RWPE2 (cell line): ENCODE results near the gene VWCE.
A peak's percentile ranks its signal among the peaks of the same experiment; 100 is the strongest.

Source experiments
- ATAC-seq: fragments of 200-7000 bp; cut with Tn5 transposase; 3 replicates; pipeline ENCODE4 v1.9.1; 2021; ENCODE audit warnings: low read depth
- DNase-seq: peaks from one replicate; pipeline ENCODE4 v3.0.0-alpha.2; 2020; ENCODE audit warnings: low spot score
- H3K27ac ChIP-seq: fragments of 450-650 bp; 2 replicates; pipeline ENCODE4 v1.5.1; 2017; ENCODE audit warnings: mild to moderate bottlenecking; ENCODE audit not compliant: poor library complexity, severe bottlenecking
- H3K27me3 ChIP-seq: fragments of 250-450 bp; sonication (Bioruptor Pico); 2 replicates; pipeline ENCODE4 v1.5.1; 2021; ENCODE audit warnings: mild to moderate bottlenecking, moderate library complexity; ENCODE audit not compliant: insufficient read depth, poor library complexity, severe bottlenecking
- H3K36me3 ChIP-seq: fragments of 250-450 bp; sonication (Bioruptor Pico); 2 replicates; pipeline ENCODE4 v1.5.1; 2020; ENCODE audit warnings: low read depth, mild to moderate bottlenecking, moderate library complexity
- H3K4me1 ChIP-seq: fragments of 250-450 bp; sonication (Bioruptor Pico); 2 replicates; pipeline ENCODE4 v1.5.1; 2021; ENCODE audit warnings: mild to moderate bottlenecking, moderate library complexity; ENCODE audit not compliant: insufficient read depth, poor library complexity, severe bottlenecking
- H3K4me3 ChIP-seq: fragments of 250-450 bp; sonication (Bioruptor Pico); 2 replicates; pipeline ENCODE4 v1.5.1; 2021; ENCODE audit warnings: mild to moderate bottlenecking, moderate library complexity; ENCODE audit not compliant: severe bottlenecking
- H3K9me3 ChIP-seq: fragments of 250-450 bp; sonication (Bioruptor Pico); 2 replicates; pipeline ENCODE4 v1.5.1; 2021; ENCODE audit warnings: mild to moderate bottlenecking, moderate library complexity; ENCODE audit not compliant: severe bottlenecking
- CTCF ChIP-seq: fragments of 450-650 bp; IDR thresholded peaks from one replicate; pipeline ENCODE4 v1.5.1; 2017; ENCODE audit warnings: mild to moderate bottlenecking, moderate library complexity; ENCODE audit not compliant: poor library complexity, severe bottlenecking

VWCE gene

GRCh38 chr11:61283613-61284012, 11.5 kb downstream of the VWCE start:
- Histone ChIP-seq H3K4me1 (peaks cover 6% of the 10 kb centered on the region), H3K27ac (no peak overlapping the region), H3K36me3 (no peaks in the 10 kb centered on the region), H3K4me3 (no peak overlapping the region), H3K27me3 (no peaks in the 10 kb centered on the region), H3K9me3 (no peaks in the 10 kb centered on the region)
- ATAC-seq = no peak
- DNase-seq = no peak
- no peak for TF ChIP-seq CTCF

GRCh38 chr11:61281581-61282250, 13.4 kb downstream of the VWCE start:
- Histone ChIP-seq H3K4me1 (peaks cover 6% of the 10 kb centered on the region), H3K27me3 (no peaks in the 10 kb centered on the region), H3K36me3 (no peaks in the 10 kb centered on the region), H3K4me3 (peak overlapping the region; percentile 15), H3K9me3 (no peaks in the 10 kb centered on the region), H3K27ac (no peak overlapping the region)
- TF ChIP-seq CTCF = no peak
- no peak for DNase-seq
- ATAC-seq = peak; percentile 73

- TF ChIP-seq CTCF = no peak
- peaks cover 6% of the 10 kb centered on the region for H3K4me1 ChIP-seq
- no peak for DNase-seq
- H3K27ac ChIP-seq = no peak overlapping the region
- H3K4me3 ChIP-seq = no peak overlapping the region
- no peaks in the 10 kb centered on the region for H3K27me3 ChIP-seq
- H3K36me3 ChIP-seq = no peaks in the 10 kb centered on the region
- H3K9me3 ChIP-seq = no peaks in the 10 kb centered on the region
- no peak for ATAC-seq
Measured at GRCh38 chr11:61280883-61281580, 14.1 kb downstream of the VWCE start.

GRCh38 chr11:61279934-61280659, 15.0 kb downstream of the VWCE start:
- H3K27ac ChIP-seq = no peak overlapping the region
- H3K36me3 ChIP-seq = no peaks in the 10 kb centered on the region
- no peak overlapping the region for H3K4me3 ChIP-seq
- no peak for TF ChIP-seq CTCF
- H3K4me1 ChIP-seq = peaks cover 6% of the 10 kb centered on the region
- H3K9me3 ChIP-seq = no peaks in the 10 kb centered on the region
- ATAC-seq (peak; percentile 60), DNase-seq (no peak)
- no peaks in the 10 kb centered on the region for H3K27me3 ChIP-seq
